MM.1S (cell line): ENCODE measurements around the gene CASR.

Source experiments
- DNase-seq: peaks from one replicate; pipeline ENCODE4 v3.0.0-alpha.2; 2015
- H2AFZ ChIP-seq: fragments of 300-600 bp; sonication (generic); 2 replicates; pipeline ENCODE4 v1.6.0; 2016; ENCODE audit warnings: antibody characterized with exemption, low read length
- H3F3A ChIP-seq: fragments of 300-600 bp; sonication (generic); 2 replicates; pipeline ENCODE4 v1.6.1; 2016; ENCODE audit warnings: mild to moderate bottlenecking, antibody characterized with exemption, low read length, moderate library complexity, mixed read lengths; ENCODE audit not compliant: insufficient read depth
- H3K27ac ChIP-seq: fragments of 300-600 bp; sonication (generic); 2 replicates; pipeline ENCODE4 v1.5.1; 2016; ENCODE audit warnings: mild to moderate bottlenecking, low read length
- H3K27me3 ChIP-seq: fragments of 300-600 bp; sonication (generic); replicated peaks from 2 replicates; pipeline ENCODE4 v1.6.0; 2016; ENCODE audit warnings: low read length; ENCODE audit not compliant: insufficient read depth
- H3K36me3 ChIP-seq: fragments of 300-600 bp; sonication (generic); replicated peaks from 2 replicates; pipeline ENCODE4 v1.6.1; 2016; ENCODE audit warnings: mild to moderate bottlenecking, low read length, mixed read lengths; ENCODE audit not compliant: insufficient read depth
- H3K4me1 ChIP-seq: fragments of 300-600 bp; sonication (generic); 2 replicates; pipeline ENCODE4 v1.6.1; 2016; ENCODE audit warnings: low read length, mixed read lengths
- H3K4me2 ChIP-seq: fragments of 300-600 bp; sonication (generic); 2 replicates; pipeline ENCODE4 v1.6.0; 2016; ENCODE audit warnings: low read depth, low read length
- H3K4me3 ChIP-seq: fragments of 300-600 bp; sonication (generic); 2 replicates; pipeline ENCODE4 v1.5.1; 2016; ENCODE audit warnings: low read length, mixed read lengths
- H3K79me2 ChIP-seq: fragments of 300-600 bp; sonication (generic); 2 replicates; pipeline ENCODE4 v1.6.1; 2016; ENCODE audit warnings: mixed run types, low read length, mixed read lengths
- H3K9ac ChIP-seq: fragments of 300-600 bp; sonication (generic); 2 replicates; pipeline ENCODE4 v1.6.1; 2016; ENCODE audit warnings: low read length, mixed read lengths
- H3K9me2 ChIP-seq: fragments of 300-600 bp; sonication (generic); replicated peaks from 2 replicates; pipeline ENCODE4 v1.6.1; 2016; ENCODE audit warnings: mild to moderate bottlenecking, low read length, mixed read lengths; ENCODE audit not compliant: insufficient read depth
- H3K9me3 ChIP-seq: fragments of 300-600 bp; sonication (generic); replicated peaks from 2 replicates; pipeline ENCODE4 v1.6.1; 2016; ENCODE audit warnings: mild to moderate bottlenecking, low read length, mixed read lengths; ENCODE audit not compliant: insufficient read depth
- H4K20me1 ChIP-seq: fragments of 300-600 bp; sonication (generic); 2 replicates; pipeline ENCODE4 v1.6.1; 2016; ENCODE audit warnings: mild to moderate bottlenecking, low read length, moderate library complexity, mixed read lengths; ENCODE audit not compliant: insufficient read depth
- EZH2 ChIP-seq: fragments of 300-600 bp; sonication (generic); optimal IDR thresholded peaks from 2 replicates; pipeline ENCODE3; 2017; ENCODE audit warnings: low read depth, mild to moderate bottlenecking, antibody characterized with exemption, low read length, mixed read lengths
- EZH2phosphoT487 ChIP-seq: fragments of 300-600 bp; sonication (generic); IDR thresholded peaks from 2 replicates; pipeline ENCODE4 v1.6.1; 2018; ENCODE audit warnings: antibody characterized with exemption, low read length
- TF ChIP-seq, protein P1 (sequence below): fragments of 300-600 bp; sonication (generic); IDR thresholded peaks from 2 replicates; pipeline ENCODE4 v1.5.1; 2016; ENCODE audit warnings: antibody characterized with exemption, low read length, mixed read lengths

CASR gene

GRCh38 chr3:122189357-122189756 lies 5.9 kb downstream of the CASR start:
- Histone ChIP-seq H3K9me3 (no peaks in the 10 kb centered on the region), H3K27me3 (no peaks in the 10 kb centered on the region), H3K4me2 (no peak overlapping the region), H3K4me1 (no peaks in the 10 kb centered on the region), H3F3A (no peaks in the 10 kb centered on the region), H3K9me2 (no peaks in the 10 kb centered on the region), H2AFZ (no peak overlapping the region), H4K20me1 (no peaks in the 10 kb centered on the region), H3K9ac (no peak overlapping the region), H3K4me3 (no peak overlapping the region), H3K36me3 (no peaks in the 10 kb centered on the region), H3K27ac (no peak overlapping the region), H3K79me2 (no peaks in the 10 kb centered on the region)
- TF ChIP-seq, protein P1, sequence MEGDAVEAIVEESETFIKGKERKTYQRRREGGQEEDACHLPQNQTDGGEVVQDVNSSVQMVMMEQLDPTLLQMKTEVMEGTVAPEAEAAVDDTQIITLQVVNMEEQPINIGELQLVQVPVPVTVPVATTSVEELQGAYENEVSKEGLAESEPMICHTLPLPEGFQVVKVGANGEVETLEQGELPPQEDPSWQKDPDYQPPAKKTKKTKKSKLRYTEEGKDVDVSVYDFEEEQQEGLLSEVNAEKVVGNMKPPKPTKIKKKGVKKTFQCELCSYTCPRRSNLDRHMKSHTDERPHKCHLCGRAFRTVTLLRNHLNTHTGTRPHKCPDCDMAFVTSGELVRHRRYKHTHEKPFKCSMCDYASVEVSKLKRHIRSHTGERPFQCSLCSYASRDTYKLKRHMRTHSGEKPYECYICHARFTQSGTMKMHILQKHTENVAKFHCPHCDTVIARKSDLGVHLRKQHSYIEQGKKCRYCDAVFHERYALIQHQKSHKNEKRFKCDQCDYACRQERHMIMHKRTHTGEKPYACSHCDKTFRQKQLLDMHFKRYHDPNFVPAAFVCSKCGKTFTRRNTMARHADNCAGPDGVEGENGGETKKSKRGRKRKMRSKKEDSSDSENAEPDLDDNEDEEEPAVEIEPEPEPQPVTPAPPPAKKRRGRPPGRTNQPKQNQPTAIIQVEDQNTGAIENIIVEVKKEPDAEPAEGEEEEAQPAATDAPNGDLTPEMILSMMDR: no peak
- TF ChIP-seq EZH2phosphoT487: no peak
- TF ChIP-seq EZH2: no peak
- no peak for DNase-seq

DNA sequence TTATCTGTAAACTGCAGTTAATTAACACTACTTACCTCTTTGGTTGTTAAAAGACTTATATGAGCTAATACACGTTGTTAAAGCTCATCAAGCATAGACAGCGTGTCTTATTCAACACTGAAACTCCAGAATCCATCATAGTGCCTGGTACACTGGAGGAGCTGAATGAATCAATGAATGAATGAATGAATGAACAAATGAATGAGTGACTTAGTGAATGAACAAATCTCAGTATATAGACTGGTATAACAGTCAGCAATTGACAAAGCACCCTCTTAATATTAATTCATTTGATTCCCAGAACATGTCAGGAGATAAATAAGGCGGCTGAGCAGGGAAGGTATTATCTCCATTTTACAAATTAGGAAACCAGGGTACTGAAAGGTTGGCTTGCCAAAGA lies 7.1 kb downstream of the CASR start:
- H3K4me1 ChIP-seq: no peaks in the 10 kb centered on the region
- no peaks in the 10 kb centered on the region for H3K9me2 ChIP-seq
- H3K36me3 ChIP-seq: no peaks in the 10 kb centered on the region
- no peak overlapping the region for H2AFZ ChIP-seq
- no peaks in the 10 kb centered on the region for H4K20me1 ChIP-seq
- no peaks in the 10 kb centered on the region for H3K79me2 ChIP-seq
- no peak for DNase-seq
- no peak overlapping the region for H3K9ac ChIP-seq
- H3K27me3 ChIP-seq: no peaks in the 10 kb centered on the region
- no peak overlapping the region for H3K27ac ChIP-seq
- no peak for TF ChIP-seq EZH2phosphoT487
- TF ChIP-seq, protein P1: no peak
- no peak for TF ChIP-seq EZH2
- H3F3A ChIP-seq: no peaks in the 10 kb centered on the region
- H3K4me2 ChIP-seq: no peak overlapping the region
- H3K9me3 ChIP-seq: no peaks in the 10 kb centered on the region
- H3K4me3 ChIP-seq: no peak overlapping the region

DNA sequence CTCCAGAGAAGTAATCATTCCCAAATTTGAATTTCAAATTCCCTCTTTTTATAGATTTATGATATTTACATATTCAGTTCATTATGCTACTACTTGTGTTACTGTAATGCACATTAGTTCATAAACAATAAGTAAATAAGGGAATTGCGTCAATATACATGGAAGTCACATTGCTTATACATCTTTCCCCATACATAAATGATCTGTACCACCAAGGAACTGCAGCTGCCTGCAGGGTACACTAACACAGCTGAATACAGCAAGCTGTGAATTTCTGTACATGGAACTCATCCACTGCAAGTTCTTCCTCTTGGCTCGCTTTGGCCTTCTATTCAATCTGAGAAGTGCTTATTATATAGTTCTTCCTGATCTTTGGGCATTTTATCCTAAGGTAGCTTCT lies 15.5 kb downstream of the CASR start:
- Histone ChIP-seq H3K9me3 (no peaks in the 10 kb centered on the region), H3K36me3 (no peaks in the 10 kb centered on the region), H2AFZ (no peak overlapping the region), H4K20me1 (no peaks in the 10 kb centered on the region), H3K27ac (no peak overlapping the region), H3K4me3 (no peak overlapping the region), H3K4me1 (no peaks in the 10 kb centered on the region), H3K27me3 (no peaks in the 10 kb centered on the region), H3K4me2 (no peak overlapping the region), H3K9ac (no peak overlapping the region), H3F3A (no peaks in the 10 kb centered on the region), H3K9me2 (no peaks in the 10 kb centered on the region), H3K79me2 (no peaks in the 10 kb centered on the region)
- TF ChIP-seq EZH2: no peak
- TF ChIP-seq, protein P1: no peak
- TF ChIP-seq EZH2phosphoT487: no peak
- no peak for DNase-seq
